Parathyroid adenoma (tissue), 2 donors: ENCODE measurements around the gene COL15A1.

ENCODE experiments used
- H2AFZ ChIP-seq: fragments of 300-600 bp; sonication (generic); one replicate; pipeline ENCODE4 v1.7.0; 2017; ENCODE audit warnings: antibody characterized with exemption, mild to moderate bottlenecking
- H3K27ac ChIP-seq: fragments of 300-600 bp; sonication (generic); one replicate; pipeline ENCODE4 v1.7.0; 2017
- H3K27me3 ChIP-seq: fragments of 300-600 bp; sonication (generic); one replicate; pipeline ENCODE4 v1.7.0; 2017; ENCODE audit warnings: low read length; ENCODE audit not compliant: control insufficient read depth, insufficient read depth
- H3K36me3 ChIP-seq: fragments of 300-600 bp; sonication (generic); one replicate; pipeline ENCODE4 v1.7.0; 2017; ENCODE audit warnings: low read length; ENCODE audit not compliant: control insufficient read depth, insufficient read depth
- H3K4me1 ChIP-seq: fragments of 300-600 bp; sonication (generic); one replicate; pipeline ENCODE4 v1.7.0; 2017; ENCODE audit warnings: control low read depth
- H3K4me2 ChIP-seq: fragments of 300-600 bp; sonication (generic); one replicate; pipeline ENCODE4 v1.7.0; 2017; ENCODE audit warnings: low read length
- H3K4me3 ChIP-seq: fragments of 300-600 bp; sonication (generic); one replicate; pipeline ENCODE4 v1.7.0; 2017; ENCODE audit warnings: low read depth, low read length
- H3K79me2 ChIP-seq: fragments of 300-600 bp; sonication (generic); one replicate; pipeline ENCODE4 v1.7.0; 2017; ENCODE audit warnings: control low read depth
- H3K9ac ChIP-seq: fragments of 300-600 bp; sonication (generic); one replicate; pipeline ENCODE4 v1.7.0; 2017; ENCODE audit warnings: mild to moderate bottlenecking
- H3K9me3 ChIP-seq: fragments of 300-600 bp; sonication (generic); one replicate; pipeline ENCODE4 v1.7.0; 2017; ENCODE audit warnings: low read length; ENCODE audit not compliant: control insufficient read depth
- CTCF ChIP-seq: fragments of 300-600 bp; sonication (generic); IDR thresholded peaks from one replicate; pipeline ENCODE4 v1.7.0; 2017; ENCODE audit warnings: antibody characterized with exemption, mild to moderate bottlenecking
- donor health status: primary hyperparathyroidism.

Gene COL15A1

GRCh38 chr9:98912450-98912849 is 31.3 kb upstream of the COL15A1 start:
- no peak overlapping the region for H3K9ac ChIP-seq
- H3K27ac ChIP-seq, result no peak overlapping the region
- H2AFZ ChIP-seq, result no peak overlapping the region
- H3K79me2 ChIP-seq, result no peaks in the 10 kb centered on the region
- no peak overlapping the region for H3K4me3 ChIP-seq
- no peaks in the 10 kb centered on the region for H3K27me3 ChIP-seq
- H3K4me1 ChIP-seq, result no peaks in the 10 kb centered on the region
- no peak for TF ChIP-seq CTCF
- no peak overlapping the region for H3K4me2 ChIP-seq
- no peaks in the 10 kb centered on the region for H3K36me3 ChIP-seq
- H3K9me3 ChIP-seq, result no peaks in the 10 kb centered on the region

- no peak overlapping the region for H2AFZ ChIP-seq
- no peak overlapping the region for H3K27ac ChIP-seq
- H3K9me3 ChIP-seq, result no peaks in the 10 kb centered on the region
- H3K36me3 ChIP-seq, result no peaks in the 10 kb centered on the region
- H3K79me2 ChIP-seq, result no peaks in the 10 kb centered on the region
- H3K4me2 ChIP-seq, result no peak overlapping the region
- no peak overlapping the region for H3K9ac ChIP-seq
- TF ChIP-seq CTCF, result no peak
- no peaks in the 10 kb centered on the region for H3K4me1 ChIP-seq
- H3K27me3 ChIP-seq, result no peaks in the 10 kb centered on the region
- no peak overlapping the region for H3K4me3 ChIP-seq
These were observed 30.7 kb upstream of the COL15A1 start for GRCh38 chr9:98913044-98913443.

- H3K79me2 ChIP-seq, result no peaks in the 10 kb centered on the region
- no peaks in the 10 kb centered on the region for H3K36me3 ChIP-seq
- TF ChIP-seq CTCF, result no peak
- H3K9me3 ChIP-seq, result no peaks in the 10 kb centered on the region
- H3K27ac ChIP-seq, result no peak overlapping the region
- no peak overlapping the region for H3K9ac ChIP-seq
- H3K4me3 ChIP-seq, result no peak overlapping the region
- H2AFZ ChIP-seq, result no peak overlapping the region
- H3K27me3 ChIP-seq, result no peaks in the 10 kb centered on the region
- H3K4me1 ChIP-seq, result no peaks in the 10 kb centered on the region
- no peak overlapping the region for H3K4me2 ChIP-seq
These were observed 30.0 kb upstream of the COL15A1 start for GRCh38 chr9:98913705-98914104.

GRCh38 chr9:98915599-98915998 is 28.1 kb upstream of the COL15A1 start:
- Histone ChIP-seq H3K4me3 (no peak overlapping the region), H3K27ac (no peak overlapping the region), H3K4me1 (no peaks in the 10 kb centered on the region), H3K27me3 (no peaks in the 10 kb centered on the region), H3K36me3 (no peaks in the 10 kb centered on the region), H3K79me2 (no peaks in the 10 kb centered on the region), H3K4me2 (no peak overlapping the region), H2AFZ (no peak overlapping the region), H3K9ac (no peak overlapping the region), H3K9me3 (no peaks in the 10 kb centered on the region)
- TF ChIP-seq CTCF, result no peak

GRCh38 chr9:98916660-98917059 is 27.0 kb upstream of the COL15A1 start:
- no peaks in the 10 kb centered on the region for H3K4me1 ChIP-seq
- no peaks in the 10 kb centered on the region for H3K27me3 ChIP-seq
- H3K36me3 ChIP-seq, result no peaks in the 10 kb centered on the region
- no peaks in the 10 kb centered on the region for H3K79me2 ChIP-seq
- H3K4me2 ChIP-seq, result no peak overlapping the region
- no peaks in the 10 kb centered on the region for H3K9me3 ChIP-seq
- TF ChIP-seq CTCF, result no peak
- H3K27ac ChIP-seq, result no peak overlapping the region
- H3K9ac ChIP-seq, result no peak overlapping the region
- no peak overlapping the region for H2AFZ ChIP-seq
- no peak overlapping the region for H3K4me3 ChIP-seq
